Panc1 (cell line): Measurements from ENCODE around the gene RASSF6. TPM values are rescaled to one million over a fixed set of nuclear protein-coding genes. Genes with fewer than 3 reads are reported as not detected.

Experiments
- ATAC-seq: fragments of 200-7000 bp; cut with Tn5 transposase; 2 replicates; pipeline ENCODE4 v1.9.1; 2020; ENCODE audit warnings: mild to moderate bottlenecking, moderate library complexity
- BruUV-seq: library from RNA; stranded (reverse); fragments of 400-500 nt; replicated peaks from 2 replicates; lab custom pipeline; 2021; lab: Mats Ljungman, UMichigan
- CTCF ChIA-PET: fragments of 300-600 bp; sonication (Branson Sonifier 250); formaldehyde crosslinking; loops from one replicate; lab custom pipeline; 2022; ENCODE audit warnings: antibody characterized with exemption; lab: Charles Lee
- POLR2A ChIA-PET: fragments of 300-600 bp; sonication (Branson Sonifier 250); formaldehyde crosslinking; loops from one replicate; lab custom pipeline; 2022; ENCODE audit warnings: antibody characterized with exemption; lab: Charles Lee
- DNase-seq: peaks from one replicate; pipeline ENCODE4 v3.0.0-alpha.2; 2010; ENCODE audit warnings: low read depth, low spot score
- H3K27ac ChIP-seq: 2 replicates; pipeline ENCODE4 v1.5.1; 2011; ENCODE audit warnings: mild to moderate bottlenecking, low read length, inconsistent platforms
- H3K27me3 ChIP-seq: fragments of 200-500 bp; sonication (Bioruptor generic); 2 replicates; pipeline ENCODE4 v1.6.0; 2014; ENCODE audit warnings: low read length, inconsistent platforms; ENCODE audit not compliant: control insufficient read depth, insufficient read depth
- H3K36me3 ChIP-seq: fragments of 200-500 bp; sonication (Bioruptor generic); 2 replicates; pipeline ENCODE4 v1.5.1; 2014; ENCODE audit warnings: inconsistent platforms, mild to moderate bottlenecking, low read length, moderate library complexity; ENCODE audit not compliant: control insufficient read depth, insufficient read depth
- H3K4me1 ChIP-seq: 2 replicates; pipeline ENCODE4 v1.5.1; 2011; ENCODE audit warnings: inconsistent platforms, mild to moderate bottlenecking, low read length, moderate library complexity; ENCODE audit not compliant: control insufficient read depth, insufficient read depth
- H3K4me3 ChIP-seq, 2 experiments: 2 replicates each; pipeline ENCODE4 v1.5.1; 2011 to 2012; ENCODE audit warnings: low read depth in 2 of 2, low read length in 2 of 2, mild to moderate bottlenecking in 2 of 2, inconsistent platforms in 1 of 2, moderate library complexity in 1 of 2
- H3K9me3 ChIP-seq: fragments of 200-500 bp; sonication (Bioruptor generic); 2 replicates; pipeline ENCODE4 v1.5.1; 2014; ENCODE audit warnings: low read depth, mild to moderate bottlenecking, inconsistent platforms, low read length, moderate library complexity; ENCODE audit not compliant: control insufficient read depth, insufficient read depth
- POLR2AphosphoS5 ChIP-seq: IDR thresholded peaks from 2 replicates; pipeline ENCODE4 v1.6.1; 2012; ENCODE audit warnings: mild to moderate bottlenecking, low read depth, low read length, moderate library complexity
- SIN3A ChIP-seq: IDR thresholded peaks from 2 replicates; pipeline ENCODE4 v1.6.1; 2012; ENCODE audit warnings: low read depth, mild to moderate bottlenecking, low read length, moderate library complexity, borderline replicate concordance; ENCODE audit not compliant: insufficient read depth
- TCF7L2 ChIP-seq: IDR thresholded peaks from 2 replicates; pipeline ENCODE4 v1.6.1; 2011; ENCODE audit warnings: mild to moderate bottlenecking, low read depth, low read length, inconsistent platforms
- in situ Hi-C: cut with HindIII; loops from 2 replicates; pipeline ENCODE4 v1.10.0; 2016; ENCODE audit warnings: low sequenced_read_pairs, low pct_unique_long_range_greater_than_20kb
- intact Hi-C: fragments of 100-400 bp; cut with micrococcal nuclease; formaldehyde crosslinking; loops from one replicate; pipeline ENCODE4 v1.10.0; 2022; ENCODE audit not compliant: unreplicated experiment
- total RNA-seq: library from RNA; stranded (reverse); gene quantifications from one replicate; pipeline ENCODE4 v1.2.1, GENCODE V29; 2021; ENCODE audit not compliant: unreplicated experiment
- TF ChIP-seq, protein P1 (sequence below), 2 experiments: IDR thresholded peaks; 2 replicates each; pipeline ENCODE4 v1.6.1; 2011 to 2012; ENCODE audit warnings: low read depth in 2 of 2, control low read depth in 1 of 2, low read length in 1 of 2, mild to moderate bottlenecking in 1 of 2, moderate library complexity in 1 of 2; ENCODE audit not compliant: insufficient read depth in 1 of 2
- TF ChIP-seq, protein P2 (sequence below): fragments of 450-650 bp; IDR thresholded peaks from 2 replicates; pipeline ENCODE4 v1.5.1; 2017; ENCODE audit warnings: mild to moderate bottlenecking

Gene RASSF6
- total RNA-seq, 1 experiment from 2014 or later = 0.15 TPM

DNA sequence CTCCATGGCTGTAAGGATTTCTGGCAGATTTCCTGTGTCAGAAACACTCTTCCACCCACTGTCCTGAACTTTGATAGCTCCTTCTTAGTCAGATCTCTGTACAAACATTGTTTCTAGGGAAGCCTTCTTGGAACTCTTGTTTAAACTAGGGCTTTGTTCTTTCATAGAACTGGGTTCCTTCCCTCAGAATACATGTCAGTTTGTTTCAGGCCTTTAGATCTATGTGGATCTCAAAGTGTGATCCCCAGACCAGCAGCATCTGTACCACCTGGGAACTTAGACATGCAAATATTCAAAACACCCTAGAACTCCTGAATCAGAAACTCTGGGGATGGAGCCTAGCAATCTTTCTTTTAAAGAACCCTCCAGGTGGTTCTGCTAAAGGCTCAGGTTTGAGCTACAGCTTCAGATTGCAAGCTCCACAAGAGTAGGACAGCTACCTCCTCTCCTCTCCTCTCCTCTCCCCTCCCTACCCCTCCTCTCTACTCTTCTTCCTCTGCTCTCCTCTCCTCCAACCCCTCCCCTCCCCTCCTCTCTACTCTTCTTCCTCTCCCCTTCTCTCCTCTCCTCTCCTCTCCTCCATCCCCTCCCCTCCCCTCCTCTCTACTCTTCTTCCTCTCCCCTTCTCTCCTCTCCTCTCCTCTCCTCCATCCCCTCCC is 12.7 kb downstream of the RASSF6 start:
- Histone ChIP-seq H3K4me1 (no peaks in the 10 kb centered on the region), H3K27me3 (peaks cover 3% of the 10 kb centered on the region; the same call in 1 of the 2 replicates), H3K36me3 (no peaks in the 10 kb centered on the region), H3K9me3 (no peaks in the 10 kb centered on the region), H3K4me3 (no peak overlapping the region), H3K27ac (no peak overlapping the region)
- CTCF ChIA-PET = no interaction called here
- DNase-seq (no peak), ATAC-seq (no peak)
- in situ Hi-C loops (no loop called here), intact Hi-C loops (no loop called here)
- BruUV-seq = no TSS peak
- POLR2A ChIA-PET = no interaction called here
- TF ChIP-seq POLR2AphosphoS5 (no peak), SIN3A (no peak), TCF7L2 (no peak)
- TF ChIP-seq, protein P1, sequence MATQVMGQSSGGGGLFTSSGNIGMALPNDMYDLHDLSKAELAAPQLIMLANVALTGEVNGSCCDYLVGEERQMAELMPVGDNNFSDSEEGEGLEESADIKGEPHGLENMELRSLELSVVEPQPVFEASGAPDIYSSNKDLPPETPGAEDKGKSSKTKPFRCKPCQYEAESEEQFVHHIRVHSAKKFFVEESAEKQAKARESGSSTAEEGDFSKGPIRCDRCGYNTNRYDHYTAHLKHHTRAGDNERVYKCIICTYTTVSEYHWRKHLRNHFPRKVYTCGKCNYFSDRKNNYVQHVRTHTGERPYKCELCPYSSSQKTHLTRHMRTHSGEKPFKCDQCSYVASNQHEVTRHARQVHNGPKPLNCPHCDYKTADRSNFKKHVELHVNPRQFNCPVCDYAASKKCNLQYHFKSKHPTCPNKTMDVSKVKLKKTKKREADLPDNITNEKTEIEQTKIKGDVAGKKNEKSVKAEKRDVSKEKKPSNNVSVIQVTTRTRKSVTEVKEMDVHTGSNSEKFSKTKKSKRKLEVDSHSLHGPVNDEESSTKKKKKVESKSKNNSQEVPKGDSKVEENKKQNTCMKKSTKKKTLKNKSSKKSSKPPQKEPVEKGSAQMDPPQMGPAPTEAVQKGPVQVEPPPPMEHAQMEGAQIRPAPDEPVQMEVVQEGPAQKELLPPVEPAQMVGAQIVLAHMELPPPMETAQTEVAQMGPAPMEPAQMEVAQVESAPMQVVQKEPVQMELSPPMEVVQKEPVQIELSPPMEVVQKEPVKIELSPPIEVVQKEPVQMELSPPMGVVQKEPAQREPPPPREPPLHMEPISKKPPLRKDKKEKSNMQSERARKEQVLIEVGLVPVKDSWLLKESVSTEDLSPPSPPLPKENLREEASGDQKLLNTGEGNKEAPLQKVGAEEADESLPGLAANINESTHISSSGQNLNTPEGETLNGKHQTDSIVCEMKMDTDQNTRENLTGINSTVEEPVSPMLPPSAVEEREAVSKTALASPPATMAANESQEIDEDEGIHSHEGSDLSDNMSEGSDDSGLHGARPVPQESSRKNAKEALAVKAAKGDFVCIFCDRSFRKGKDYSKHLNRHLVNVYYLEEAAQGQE (IDR thresholded peaks at IDR 0.05; ENCODE audit: insufficient read depth in 1 of 2, low read depth in 2 of 2, low read length in 1 of 2) = no peak
- TF ChIP-seq, protein P2, sequence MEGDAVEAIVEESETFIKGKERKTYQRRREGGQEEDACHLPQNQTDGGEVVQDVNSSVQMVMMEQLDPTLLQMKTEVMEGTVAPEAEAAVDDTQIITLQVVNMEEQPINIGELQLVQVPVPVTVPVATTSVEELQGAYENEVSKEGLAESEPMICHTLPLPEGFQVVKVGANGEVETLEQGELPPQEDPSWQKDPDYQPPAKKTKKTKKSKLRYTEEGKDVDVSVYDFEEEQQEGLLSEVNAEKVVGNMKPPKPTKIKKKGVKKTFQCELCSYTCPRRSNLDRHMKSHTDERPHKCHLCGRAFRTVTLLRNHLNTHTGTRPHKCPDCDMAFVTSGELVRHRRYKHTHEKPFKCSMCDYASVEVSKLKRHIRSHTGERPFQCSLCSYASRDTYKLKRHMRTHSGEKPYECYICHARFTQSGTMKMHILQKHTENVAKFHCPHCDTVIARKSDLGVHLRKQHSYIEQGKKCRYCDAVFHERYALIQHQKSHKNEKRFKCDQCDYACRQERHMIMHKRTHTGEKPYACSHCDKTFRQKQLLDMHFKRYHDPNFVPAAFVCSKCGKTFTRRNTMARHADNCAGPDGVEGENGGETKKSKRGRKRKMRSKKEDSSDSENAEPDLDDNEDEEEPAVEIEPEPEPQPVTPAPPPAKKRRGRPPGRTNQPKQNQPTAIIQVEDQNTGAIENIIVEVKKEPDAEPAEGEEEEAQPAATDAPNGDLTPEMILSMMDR = no peak

DNA sequence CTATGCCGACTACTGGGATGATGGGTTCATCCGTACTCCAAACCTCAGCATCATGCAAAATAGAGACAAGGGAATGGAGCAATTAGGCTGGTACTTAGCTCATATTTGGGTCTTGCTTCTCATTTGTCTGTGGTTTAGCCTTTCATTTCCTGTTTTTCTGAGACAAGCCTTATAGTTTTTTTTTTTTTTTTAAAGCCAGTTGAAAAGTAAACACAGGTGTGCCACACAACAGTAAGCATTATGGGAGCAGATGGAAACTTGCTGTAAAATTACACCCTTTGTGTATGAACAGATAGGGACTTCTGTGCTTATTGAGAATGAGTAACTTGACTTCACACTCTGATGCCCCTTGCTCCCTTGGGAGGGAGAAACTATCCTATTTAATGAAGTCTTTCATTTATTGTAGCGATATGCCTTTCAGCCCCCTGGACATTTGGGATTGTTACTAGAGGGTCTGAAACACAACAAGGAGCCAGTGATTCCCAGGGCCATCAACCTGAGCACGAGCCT is 13.7 kb downstream of the RASSF6 start:
- intact Hi-C loops (no loop called here), in situ Hi-C loops (no loop called here)
- no peak for ATAC-seq
- Histone ChIP-seq H3K27me3 (peaks cover 1% of the 10 kb centered on the region; the same call in 1 of the 2 replicates), H3K4me1 (no peaks in the 10 kb centered on the region), H3K9me3 (no peaks in the 10 kb centered on the region), H3K4me3 (no peak overlapping the region), H3K36me3 (no peaks in the 10 kb centered on the region), H3K27ac (no peak overlapping the region)
- no TSS peak for BruUV-seq
- TF ChIP-seq, protein P2 = no peak
- TF ChIP-seq, protein P1 (IDR thresholded peaks at IDR 0.05; ENCODE audit: insufficient read depth in 1 of 2, low read depth in 2 of 2, low read length in 1 of 2) = no peak
- TF ChIP-seq TCF7L2 (no peak), POLR2AphosphoS5 (no peak), SIN3A (no peak)
- CTCF ChIA-PET = no interaction called here
- DNase-seq = no peak
- POLR2A ChIA-PET = no interaction called here
